CD4-positive, alpha-beta T cell treated with Interleukin-21 for 1 hour (primary cell): Measurements from ENCODE around the gene GRAMD4.
A peak's percentile ranks its signal among the peaks of the same experiment; 100 is the strongest.

ENCODE experiments used
- DNase-seq: peaks from one replicate; pipeline ENCODE4 v3.0.0-alpha.2; 2020

GRAMD4 gene

DNA sequence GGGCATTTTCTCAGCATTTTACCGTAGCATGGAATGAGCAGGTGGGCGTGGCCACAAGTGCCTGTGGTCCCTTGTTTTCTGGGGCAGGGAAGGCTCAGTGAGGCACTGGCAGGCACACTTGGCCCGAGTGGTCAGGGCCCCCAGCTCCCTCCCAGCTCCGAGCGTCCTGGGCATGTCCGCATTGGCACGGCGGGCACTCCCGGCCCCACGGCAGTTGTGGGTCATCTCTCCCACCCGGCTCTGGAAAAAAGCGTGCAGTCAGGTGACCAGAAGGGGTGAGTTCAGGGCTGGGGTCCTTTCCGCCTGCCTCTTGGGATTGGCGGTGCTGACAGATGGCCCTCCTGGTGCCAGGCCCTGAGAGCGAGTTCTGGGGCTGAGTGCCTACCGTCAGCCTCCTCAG is 55.8 kb downstream of the GRAMD4 start:
- no peak for DNase-seq

DNA sequence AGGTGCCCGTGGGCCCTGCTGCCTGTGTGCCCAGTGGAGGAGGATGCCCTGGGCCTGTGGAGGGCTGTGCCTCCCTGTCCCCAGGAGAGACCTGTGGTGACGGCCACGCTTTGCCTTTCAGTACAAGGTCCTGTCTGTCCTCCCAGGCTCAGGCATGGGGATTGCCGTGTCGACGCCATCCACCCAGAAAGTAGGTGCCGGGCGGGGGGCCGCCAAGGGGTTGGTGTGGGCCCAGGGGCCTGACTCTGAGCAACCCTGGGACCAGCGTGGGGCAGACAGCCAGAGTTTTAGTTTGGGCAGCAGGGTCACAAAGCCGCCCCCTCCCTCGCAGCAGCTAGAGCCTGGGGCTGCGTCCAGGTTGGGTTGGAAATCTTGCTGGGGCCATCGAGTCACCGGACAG is 56.3 kb downstream of the GRAMD4 start:
- no peak for DNase-seq

DNA sequence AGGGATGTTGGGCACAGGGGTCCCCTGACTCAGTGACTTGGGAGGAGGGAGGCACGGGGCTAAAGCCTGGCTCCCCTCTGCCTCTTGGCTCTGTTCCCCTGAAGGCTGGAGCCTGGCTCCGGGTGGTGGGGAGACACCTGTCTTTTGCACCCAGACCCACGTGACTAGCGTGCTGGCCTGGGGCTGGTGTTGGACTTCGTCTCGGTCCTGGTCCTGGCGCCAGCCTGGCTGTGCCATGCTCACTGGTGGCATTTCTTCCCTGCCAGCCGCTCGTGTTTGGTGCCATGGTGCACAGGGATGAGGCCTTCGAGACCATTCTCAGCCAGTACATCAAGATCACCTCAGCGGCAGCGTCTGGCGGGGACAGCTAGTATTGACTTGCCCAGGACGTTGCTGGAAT is 56.7 kb downstream of the GRAMD4 start:
- no peak for DNase-seq

DNA sequence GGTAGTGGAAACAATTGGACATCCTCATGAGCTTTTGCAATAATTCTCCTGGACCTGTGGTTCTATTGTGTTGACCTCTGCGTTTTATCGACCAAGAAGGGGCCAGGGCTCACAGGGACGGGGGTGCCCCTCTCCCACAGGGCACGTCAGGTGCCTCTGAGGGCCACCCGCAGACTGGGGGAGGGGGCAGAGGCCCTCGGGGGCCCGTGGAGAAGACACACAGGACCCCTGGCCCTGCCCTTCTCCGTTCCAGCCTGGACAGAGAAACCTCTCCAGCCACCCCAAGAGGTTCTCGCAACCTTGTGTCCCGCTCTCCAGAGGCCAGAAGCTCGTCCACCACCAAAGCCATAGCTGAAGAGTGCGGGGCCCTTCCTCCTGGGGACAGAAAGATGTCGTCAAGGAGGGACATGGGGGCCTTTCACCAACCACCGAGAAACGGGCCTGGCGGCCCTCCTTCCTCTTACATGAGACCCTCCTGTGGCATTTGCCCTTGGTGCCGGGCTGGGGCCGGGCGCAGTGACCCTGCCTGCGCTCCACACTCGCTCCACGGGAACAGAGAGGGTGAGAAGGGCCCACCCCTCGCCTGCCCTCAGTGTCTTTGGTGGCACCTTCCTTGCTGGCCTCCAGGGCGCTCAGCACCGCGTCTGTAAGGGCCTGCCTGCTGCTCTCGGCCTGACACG is 57.3 kb downstream of the GRAMD4 start:
- no peak for DNase-seq

DNA sequence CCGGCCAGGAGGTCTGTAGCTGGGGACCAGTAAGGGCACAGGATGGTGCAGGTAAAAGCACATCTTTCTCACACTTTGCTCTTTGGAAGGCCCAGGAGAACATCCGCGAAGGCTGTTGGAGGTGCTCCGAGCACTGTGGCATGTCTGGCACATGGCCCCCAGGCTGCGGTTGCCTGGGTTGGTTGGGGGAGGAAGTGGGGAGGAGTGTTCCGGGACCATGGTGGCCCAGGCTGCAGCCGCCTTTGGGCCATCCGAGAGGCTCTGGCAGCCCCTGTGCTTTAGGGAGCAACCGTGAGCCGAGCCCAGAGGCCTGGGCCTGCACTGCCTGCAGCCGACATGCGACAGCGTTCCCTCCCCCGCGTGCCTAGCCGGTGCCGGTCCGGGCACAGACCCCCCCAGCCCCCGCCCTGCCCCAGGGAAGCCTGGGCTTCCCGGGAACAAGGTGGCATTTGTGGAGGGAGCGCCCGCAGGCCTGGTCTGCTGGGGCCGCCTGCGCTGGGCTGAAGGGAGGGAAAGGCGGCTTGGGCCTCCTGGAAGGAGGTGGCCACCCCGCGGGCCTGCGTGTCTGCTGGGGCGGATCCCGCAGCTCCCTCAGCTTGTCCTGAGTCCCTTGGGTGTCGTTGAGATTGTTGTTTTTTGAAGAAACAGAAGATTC is 57.9 kb downstream of the GRAMD4 start:
- DNase-seq: no peak

DNA sequence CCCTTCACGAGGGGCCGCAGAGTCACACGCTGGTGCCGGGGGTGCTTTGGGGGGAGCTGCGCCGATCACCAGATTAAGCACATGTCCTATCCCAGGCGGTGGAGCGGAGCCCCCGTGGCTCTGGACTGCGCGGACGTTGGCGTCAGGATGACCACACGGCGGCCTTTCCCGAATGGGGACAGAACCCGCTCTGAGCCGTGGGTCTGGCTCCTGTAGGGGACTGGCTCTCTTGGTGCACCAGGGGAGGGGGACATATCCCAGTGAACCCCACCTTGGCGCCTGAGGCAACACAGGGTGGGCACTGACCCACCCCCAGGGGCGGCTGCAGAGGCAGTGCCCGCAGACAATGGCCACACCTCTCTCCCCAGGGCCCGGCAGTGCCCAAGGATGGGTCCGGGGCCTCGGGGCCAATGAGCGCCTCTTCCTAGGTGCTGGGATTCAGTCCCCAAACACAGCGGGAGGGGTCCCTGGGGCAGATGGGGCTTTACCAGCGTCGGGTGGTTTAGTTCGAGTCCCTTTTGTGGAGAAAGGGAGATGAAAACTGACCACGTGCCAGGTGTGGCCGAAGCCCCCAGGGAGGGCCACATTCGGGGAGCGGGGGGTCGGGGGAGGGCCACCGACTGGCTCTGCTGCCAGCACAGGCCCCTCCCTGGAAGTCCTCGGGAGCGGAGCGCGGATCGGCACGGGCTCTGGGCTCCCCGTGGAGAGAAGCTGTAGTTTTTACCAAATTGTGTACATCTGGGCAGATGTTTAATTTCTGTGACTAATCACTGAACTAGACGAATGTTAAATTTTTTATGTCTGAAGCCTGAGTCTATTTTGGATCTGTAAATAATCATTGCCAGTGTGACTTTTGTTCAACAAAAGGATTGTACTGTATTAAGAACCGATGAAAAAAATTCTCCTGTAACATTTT is 58.9 kb downstream of the GRAMD4 start:
- no peak for DNase-seq

DNA sequence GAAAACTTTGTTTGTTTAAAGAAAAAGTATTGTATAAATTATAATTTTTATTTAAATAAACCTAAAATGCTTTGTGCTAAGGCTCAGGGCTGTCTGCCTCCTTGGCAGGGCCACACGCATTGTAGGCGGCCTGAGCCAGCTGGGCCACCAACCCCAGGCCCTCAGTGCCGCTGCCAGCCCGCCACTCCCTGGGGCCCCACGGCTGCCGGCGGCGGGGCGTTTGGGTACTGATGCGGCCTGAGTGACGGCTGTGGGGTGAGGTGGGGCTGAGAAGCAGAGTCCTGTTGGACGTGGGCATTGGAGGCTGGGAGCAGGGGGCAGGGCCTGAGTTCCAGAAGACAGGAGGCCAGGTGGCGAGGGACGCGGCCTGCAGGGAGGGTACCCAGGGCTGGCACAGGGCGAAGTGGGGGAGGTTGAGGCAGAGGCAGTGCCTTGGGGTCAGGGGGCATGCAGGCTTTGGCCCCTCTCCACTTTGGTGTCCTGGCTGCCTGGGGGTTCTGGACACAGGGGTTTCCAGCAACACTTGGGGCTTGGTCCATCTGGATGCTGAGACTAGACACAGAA is 59.6 kb downstream of the GRAMD4 start:
- no peak for DNase-seq

DNA sequence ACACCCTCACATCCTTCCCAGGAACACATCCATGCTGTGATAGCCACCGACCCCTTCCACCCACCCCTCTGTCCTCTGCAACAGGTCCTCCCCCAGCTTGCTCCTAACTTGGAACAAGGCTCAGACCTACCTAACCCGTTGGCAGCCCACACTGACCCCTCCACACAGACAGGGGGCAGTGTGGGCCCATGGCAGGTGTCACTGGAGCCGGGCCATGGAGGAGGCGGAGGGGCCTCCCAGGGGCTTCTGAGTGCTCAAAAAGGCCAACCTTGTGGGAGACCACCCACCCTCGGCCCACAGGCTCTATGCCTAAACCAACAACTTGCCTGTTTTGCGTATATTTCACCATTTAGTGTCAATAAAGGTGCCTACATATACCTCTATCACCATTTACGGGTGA is 60.8 kb downstream of the GRAMD4 start:
- DNase-seq: peak; percentile 20

DNA sequence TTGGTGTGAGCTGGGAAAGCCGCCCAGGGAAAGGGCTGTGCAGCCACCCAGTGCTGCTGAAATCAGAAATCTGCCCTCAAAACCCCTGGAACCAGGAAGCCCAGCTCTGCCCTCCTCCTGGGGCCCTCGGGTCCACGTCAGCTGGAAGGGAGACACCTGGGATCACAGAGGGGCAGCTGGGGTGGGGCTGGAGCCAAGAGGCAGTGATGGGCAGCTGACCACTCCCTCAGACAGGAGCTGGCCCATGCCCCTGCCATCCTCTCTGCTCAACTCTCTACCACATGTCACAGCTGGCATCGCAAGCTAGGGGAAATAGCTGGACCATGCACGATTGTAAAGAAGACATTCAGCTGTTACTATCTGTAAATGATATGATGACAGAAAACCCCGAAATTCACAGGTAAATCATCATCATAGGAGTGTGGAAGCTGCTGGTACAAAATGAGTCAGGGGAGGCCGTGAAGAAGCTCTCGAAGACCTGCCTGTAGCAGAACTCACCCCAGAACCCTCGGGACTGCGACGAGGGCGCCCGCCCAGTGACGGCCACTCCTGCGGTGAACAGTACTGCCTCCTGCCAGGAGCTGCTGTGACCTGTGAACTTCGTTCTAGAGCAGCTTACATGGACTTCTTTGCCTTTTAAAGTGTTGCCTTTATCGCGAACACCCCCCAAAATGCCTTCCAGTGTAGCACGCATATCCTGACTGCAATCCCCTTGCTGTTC is 62.0 kb downstream of the GRAMD4 start:
- DNase-seq: no peak

DNA sequence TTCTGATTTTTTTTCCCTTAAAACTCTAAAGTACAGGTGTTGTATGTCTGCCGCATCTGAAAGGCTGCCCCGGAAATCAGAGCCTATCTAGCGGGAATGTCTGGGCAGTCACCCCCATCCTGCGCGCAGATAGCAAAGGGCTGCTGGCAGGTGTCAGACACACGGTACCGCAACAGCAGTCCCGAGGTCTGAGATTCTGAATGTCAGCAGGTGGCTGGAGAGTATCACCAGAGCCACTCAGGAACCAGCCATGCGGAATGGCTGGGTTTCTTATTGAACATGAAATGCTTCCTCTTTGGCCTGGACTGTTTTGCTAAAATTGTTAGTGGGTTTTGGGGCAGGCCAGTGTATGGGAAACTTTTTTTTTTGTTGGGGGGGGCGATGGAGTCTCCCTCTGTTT is 64.5 kb downstream of the GRAMD4 start:
- DNase-seq: no peak

DNA sequence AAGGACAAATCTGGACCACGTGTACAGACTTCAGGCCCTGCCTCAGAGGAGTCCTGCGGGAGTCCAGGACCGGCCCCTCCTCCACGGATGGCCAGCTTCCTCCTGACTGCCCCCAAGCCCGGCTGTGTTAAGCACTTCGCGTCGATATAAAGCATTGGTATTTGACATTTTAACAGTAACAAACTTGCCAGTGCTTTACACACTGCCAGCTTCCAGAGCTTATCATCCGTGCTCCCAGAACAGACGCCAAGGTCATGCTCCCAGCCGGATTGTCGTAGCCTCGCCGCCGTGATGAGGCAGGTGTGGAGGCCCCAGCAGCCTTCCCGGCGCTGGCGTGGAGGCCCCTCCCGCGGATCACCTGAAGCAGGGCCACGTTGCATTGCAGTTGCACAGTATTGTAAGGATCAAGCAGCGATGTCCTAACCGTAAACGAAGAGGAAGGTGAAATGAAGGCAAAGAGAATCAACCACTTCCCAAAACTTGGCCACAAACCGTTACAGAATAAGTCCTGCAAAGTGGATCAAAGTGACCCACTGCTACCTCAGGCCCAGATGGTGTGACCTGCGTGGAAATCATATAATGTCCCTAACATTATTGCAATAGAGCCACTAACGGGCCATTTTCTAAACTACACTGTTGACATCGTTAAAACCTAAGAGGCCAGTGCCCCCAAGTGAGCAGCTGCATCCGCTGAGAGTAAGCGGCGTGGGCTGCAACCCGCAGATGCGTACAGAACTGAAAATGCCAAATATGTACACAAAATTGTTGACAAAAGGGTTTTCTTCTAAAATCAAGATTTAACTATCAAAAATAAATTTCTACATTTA is 66.2 kb downstream of the GRAMD4 start:
- no peak for DNase-seq

DNA sequence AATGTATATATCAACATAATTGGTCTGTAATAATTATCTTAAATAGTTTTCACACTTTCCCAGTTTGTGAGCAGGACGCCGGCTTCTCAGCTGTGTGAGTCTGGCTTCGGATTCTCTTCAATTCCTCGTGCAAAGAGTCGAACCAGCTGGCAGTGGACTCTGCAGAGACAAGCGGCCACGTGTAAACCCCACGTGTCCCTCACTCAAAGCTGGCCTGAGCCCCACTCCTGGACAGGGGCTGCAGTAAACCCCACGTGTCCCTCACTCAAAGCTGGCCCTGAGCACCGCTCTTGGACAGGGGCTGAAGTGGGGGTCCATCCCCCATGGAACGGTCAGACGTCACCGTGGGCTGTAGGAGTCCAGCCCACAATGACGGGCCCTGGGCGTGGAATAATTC is 66.9 kb downstream of the GRAMD4 start:
- no peak for DNase-seq

DNA sequence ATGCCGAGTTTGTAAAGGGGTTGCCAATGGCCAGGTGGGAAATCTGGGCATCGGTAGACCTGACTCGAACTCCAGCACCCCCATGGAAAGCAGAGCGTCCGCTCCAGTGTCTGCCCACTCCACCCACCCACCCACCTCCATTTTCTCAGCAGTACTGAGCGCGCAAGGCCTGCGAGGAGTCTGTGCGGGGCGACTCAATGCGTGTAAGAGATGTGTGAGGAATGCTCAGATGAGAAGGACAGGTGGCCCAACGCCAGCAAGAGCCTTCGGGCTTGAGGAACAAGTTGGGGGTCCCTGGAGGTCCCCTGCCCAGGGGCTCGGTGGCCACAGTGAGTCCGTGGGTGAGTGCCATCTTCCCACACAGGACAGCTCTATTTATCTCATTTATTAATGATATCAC is 67.3 kb downstream of the GRAMD4 start:
- no peak for DNase-seq

DNA sequence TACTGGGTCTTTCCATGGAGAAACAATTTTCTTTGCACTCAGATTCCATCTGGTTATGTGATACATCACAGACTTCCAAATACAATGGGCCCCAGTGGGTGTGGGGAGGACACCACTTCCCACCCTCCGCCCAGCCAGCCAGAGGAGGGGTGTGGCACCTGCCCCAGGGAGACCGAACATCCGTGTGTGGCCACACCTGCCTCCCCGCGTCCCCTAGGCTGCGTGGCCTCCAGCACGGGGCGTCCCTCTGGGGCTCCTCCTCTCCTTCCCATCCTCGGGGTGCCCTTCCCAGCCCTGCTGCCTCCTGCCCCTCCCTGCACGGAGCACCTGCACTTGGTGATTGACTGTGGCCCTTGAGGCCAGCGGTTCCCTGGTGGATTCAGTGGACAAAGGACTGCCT is 68.8 kb downstream of the GRAMD4 start:
- no peak for DNase-seq

DNA sequence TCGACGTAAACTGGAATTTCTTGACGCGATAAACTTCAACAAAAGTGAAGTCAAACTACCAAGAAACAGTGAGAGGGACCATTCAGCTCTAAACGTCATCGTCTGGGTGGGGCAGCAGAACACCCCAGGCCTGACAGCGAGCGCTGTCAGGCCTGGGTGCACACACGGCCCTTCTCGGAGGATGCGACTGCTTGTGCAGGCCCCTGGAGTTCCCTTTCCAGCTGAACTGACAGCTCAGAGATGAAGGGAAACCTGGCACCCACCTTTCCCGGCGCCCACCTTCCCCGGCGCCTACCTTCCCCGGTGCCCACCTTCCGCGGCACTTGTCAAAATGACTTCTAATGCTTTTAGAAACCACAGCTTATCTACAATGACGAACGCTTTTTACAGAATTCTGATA is 70.0 kb downstream of the GRAMD4 start:
- no peak for DNase-seq

DNA sequence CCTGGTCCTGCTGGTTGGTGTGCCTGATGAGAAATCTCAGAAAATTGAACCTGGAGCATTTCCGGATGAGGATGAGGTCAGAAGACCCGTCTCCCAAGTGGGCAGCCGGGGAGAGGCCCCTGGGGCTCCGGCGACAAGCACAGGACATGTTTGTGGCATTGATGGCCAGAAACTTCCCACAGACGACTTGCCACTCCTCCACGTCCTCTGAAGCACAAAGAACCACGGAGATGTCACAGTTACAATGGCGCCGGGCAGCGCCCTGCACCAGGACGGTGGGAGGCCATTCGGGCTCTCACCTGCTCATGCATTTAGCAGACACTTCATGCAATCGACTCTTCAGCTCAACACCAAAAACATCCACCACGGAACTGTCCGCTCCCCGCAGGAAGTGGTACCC is 71.4 kb downstream of the GRAMD4 start:
- no peak for DNase-seq

DNA sequence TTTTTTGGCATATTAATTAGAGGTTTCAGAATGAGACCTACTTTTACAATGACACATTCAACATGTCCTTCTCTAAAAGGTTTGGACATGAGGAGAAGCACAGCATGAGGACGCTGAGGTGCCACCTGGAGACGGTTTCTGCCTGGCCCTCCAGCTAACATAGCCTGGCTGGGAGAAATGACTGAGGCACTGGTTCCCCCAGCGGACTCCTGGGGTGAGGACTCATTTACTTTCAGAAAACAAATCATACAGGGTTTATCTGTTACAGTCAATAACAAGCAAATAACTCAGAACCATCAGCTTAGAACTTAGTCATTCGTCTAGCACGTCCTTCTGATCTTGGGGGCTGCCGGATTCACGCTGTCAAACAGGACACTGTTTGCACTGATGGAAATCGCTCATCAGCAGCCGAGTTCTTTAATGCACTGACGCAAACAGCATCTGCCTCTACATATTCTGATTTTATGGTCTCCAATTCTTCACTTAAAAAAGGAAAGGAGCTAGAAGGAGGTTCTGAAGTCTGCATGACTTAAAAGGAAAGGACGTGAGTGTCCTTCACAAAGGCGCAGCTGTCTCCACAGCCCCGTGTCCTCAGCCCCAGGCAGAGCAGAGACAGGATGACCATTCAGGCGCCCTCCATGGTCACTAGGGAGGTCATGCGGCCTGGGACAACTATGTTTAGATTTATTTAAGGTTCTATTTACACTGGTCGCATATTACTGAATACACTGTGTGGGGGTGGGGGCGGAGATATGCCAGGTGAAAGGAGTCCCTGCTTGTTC is 73.6 kb downstream of the GRAMD4 start:
- DNase-seq: no peak

DNA sequence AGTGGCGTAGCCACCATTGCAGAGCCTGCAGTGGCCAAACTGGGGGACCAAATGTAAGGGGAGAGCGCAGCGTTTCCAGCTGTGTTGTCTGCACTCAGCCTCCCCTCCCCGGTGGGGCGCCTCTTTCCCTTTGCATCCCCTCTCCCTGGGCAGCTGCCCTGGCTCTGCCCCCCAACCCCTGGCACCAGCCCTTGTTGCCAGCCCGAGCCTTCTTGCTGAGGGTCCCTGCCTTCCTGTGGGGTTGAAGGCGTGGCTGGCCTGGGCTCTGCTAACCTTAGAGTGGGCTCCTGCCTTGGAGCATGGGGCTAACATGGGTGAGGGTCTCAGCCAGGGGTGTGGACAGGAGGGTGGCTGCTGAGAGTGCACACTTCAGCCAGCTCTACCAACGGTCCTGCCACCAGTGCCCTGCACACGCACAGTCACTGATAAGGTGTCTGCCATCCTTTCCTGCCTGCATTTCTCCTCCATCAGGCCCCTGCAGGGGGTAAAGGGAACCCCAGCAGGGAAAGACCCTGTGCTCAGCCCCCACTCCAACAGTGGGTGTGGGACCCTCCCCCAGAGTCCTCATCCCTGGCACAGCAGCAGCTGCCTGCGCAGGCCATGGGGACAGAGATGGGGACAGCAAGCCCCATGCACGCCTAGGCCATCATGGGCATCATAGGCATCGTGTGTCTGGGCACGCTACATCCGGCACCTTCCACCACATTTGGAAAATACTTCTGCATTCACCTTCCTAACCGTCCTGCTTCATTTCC is 74.4 kb downstream of the GRAMD4 start:
- DNase-seq: no peak

DNA sequence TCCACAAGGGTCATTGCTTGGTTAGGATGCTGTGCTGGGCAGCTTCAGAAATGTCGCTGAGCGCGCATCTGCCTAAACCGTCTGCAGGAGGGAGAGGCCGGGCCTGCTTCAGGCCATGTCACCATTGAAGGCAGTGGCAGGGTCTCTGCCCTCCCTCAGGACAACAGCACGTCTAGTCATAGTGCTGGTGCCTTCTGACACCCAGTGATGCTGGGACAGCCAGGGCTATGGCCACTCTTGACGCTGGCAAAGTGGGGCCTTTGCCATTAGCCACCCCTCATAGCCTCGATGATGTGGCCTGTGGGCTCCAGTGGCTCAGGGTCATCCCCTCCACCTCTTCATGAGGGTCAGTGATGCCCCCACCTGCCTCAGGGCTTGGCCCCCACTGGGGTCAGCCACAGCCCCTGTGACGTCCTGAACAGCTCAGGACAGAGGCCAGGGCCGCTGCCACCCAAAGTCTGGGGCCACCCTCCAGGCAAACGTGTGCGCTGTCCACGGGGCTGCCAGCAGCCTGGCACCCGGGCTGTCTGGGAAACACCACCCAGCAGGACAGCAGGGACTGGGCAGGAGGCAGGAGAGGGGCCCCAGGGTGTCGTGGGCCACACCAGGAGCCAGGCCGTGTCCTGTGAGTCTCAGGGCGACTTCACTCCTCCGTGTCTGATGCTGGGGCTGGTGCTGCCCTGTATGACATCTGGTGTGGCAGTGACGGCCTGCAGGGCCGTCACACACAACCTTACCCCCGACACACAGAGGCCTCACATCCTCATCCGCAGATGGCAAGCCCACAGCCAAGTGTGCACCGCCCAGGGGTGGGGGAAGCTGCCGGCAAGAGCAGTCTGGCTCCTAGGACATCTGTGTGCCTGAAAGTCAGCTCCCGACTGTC is 75.4 kb downstream of the GRAMD4 start:
- DNase-seq: no peak

DNA sequence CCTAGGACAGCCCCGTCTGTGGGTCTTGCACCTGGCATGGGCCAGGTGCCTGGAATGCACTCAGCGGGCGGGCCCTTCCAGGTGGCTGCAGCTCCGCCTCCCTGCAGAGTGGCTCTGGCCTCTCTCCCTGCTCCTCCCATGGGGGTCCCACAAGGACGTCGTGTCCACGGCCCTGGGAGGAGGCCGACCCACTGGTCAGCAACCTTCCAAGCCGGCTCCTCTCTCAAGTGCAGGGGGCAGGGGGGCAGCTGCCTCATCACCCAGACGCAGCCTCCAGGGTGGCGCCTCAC is 76.0 kb downstream of the GRAMD4 start:
- no peak for DNase-seq
